Central memory CD8-positive, alpha-beta T cell (primary cell): ENCODE data around the gene RAB3C.

Source experiments
- ATAC-seq: fragments of 150-1000 bp; cut with Tn5 transposase; replicated peaks from 2 replicates; pipeline ENCODE4 v1.10.0; 2022; ENCODE audit warnings: mild to moderate bottlenecking, moderate FRiP score, moderate number of reproducible peaks; ENCODE audit not compliant: poor library complexity, severe bottlenecking; ENCODE audit errors: extremely low read depth
- DNase-seq, 2 donors: peaks; one replicate each; pipeline ENCODE4 v3.0.0; 2021; ENCODE audit warnings: low spot score in 2 of 2
- H3K27ac Mint-ChIP-seq: one replicate; pipeline ENCODE4 v1.8.0; 2022; ENCODE audit warnings: low read depth, mild to moderate bottlenecking, moderate library complexity, mixed read lengths
- H3K27me3 Mint-ChIP-seq: one replicate; pipeline ENCODE4 v1.8.0; 2022; ENCODE audit warnings: mixed read lengths
- H3K36me3 Mint-ChIP-seq: one replicate; pipeline ENCODE4 v1.8.0; 2022; ENCODE audit warnings: mild to moderate bottlenecking, moderate library complexity, mixed read lengths; ENCODE audit not compliant: insufficient read depth
- H3K4me1 Mint-ChIP-seq: one replicate; pipeline ENCODE4 v1.8.0; 2022; ENCODE audit warnings: mixed read lengths
- H3K4me3 Mint-ChIP-seq: one replicate; pipeline ENCODE4 v1.8.0; 2022; ENCODE audit warnings: mild to moderate bottlenecking, moderate library complexity, mixed read lengths
- H3K9me3 Mint-ChIP-seq: one replicate; pipeline ENCODE4 v1.8.0; 2022; ENCODE audit warnings: mixed read lengths

RAB3C gene

DNA sequence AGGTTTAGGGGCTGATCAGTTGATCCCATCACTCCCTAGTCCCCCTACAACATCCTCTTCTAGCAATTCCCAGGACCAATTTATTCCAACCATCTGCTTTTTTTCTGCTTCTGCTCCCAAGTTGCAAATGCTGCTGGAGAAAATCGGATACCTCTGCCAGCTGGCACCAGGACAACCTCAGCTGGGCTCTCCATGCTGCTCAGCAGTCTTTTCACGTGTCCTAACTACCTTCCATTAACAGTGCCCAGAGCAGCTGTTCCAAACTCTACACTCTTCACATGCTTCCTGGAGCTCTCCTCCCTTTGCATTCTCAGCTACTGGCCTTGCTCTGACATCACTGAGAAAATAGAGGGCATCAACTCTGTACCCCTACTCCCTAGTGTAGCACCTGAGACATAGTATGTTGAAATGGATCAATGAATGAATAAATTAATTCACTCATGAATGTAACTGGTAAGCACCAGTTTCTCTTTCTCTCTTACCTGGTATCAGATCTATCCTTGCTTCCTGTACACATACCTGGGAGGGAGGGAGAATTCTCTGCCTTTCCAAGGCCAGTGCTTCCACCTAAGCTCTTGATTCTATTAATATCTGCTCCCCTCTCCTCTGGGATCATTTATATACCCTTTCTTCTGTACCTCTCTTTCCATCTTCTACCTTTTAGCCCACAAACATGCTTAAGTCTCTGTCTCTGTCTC lies 191.0 kb downstream of the RAB3C start:
- H3K4me3 Mint-ChIP-seq: no peak overlapping the region
- no peaks in the 10 kb centered on the region for H3K9me3 Mint-ChIP-seq
- H3K27me3 Mint-ChIP-seq: no peaks in the 10 kb centered on the region
- DNase-seq (no peak), ATAC-seq (no peak)
- no peak overlapping the region for H3K27ac Mint-ChIP-seq
- no peaks in the 10 kb centered on the region for H3K36me3 Mint-ChIP-seq
- no peaks in the 10 kb centered on the region for H3K4me1 Mint-ChIP-seq

DNA sequence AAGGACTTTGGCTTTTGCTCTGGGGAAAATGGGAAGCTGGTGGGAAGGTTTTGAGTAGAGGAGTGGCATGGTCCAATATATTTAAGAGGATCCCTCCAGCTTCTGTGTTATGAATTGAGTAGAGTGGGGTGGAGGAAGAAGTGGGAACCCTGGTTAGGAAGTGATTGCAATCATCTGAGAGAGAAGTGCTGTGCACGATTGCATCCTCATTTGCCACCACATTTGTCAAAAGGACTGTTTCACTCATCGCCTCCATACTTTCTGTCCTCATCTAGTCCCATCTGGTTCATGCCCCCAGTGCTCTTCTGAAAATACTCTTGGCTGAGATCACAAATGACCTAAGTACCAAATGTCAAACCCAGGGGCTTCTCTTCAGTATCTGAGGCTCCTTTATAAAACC lies 192.1 kb downstream of the RAB3C start:
- Mint-ChIP-seq H3K27me3 (peaks cover 6% of the 10 kb centered on the region), H3K4me1 (no peaks in the 10 kb centered on the region), H3K27ac (no peak overlapping the region), H3K9me3 (no peaks in the 10 kb centered on the region), H3K4me3 (no peak overlapping the region), H3K36me3 (no peaks in the 10 kb centered on the region)
- no peak for DNase-seq
- ATAC-seq: no peak

DNA sequence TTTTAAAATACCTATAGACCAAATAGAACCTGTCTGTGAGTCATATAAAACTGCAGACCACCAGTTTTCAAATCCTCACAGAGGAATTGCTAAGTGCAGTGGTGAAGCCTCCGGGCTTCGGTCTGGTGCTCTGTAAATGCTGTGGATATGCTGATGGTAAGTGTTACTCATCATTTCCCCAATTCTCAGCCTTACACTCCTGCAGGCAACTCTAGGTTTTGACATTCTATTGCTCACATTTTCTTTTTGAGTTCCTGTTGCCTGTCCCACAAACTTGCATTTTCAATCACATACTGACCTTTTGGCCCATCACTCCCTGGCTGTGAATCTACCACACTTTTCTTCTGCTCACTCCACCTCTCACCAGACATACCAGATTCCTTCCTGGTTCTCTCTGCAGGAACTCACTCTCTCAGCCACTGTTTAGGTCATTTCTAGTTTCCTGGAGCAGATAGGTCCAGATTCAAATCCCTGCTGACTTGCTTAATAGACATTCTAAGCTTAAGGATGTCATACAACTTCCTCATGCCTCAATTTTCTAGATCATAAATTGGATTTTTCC lies 192.9 kb downstream of the RAB3C start:
- ATAC-seq (no peak), DNase-seq (no peak)
- no peaks in the 10 kb centered on the region for H3K4me1 Mint-ChIP-seq
- no peaks in the 10 kb centered on the region for H3K9me3 Mint-ChIP-seq
- no peaks in the 10 kb centered on the region for H3K36me3 Mint-ChIP-seq
- no peak overlapping the region for H3K4me3 Mint-ChIP-seq
- no peak overlapping the region for H3K27ac Mint-ChIP-seq
- H3K27me3 Mint-ChIP-seq: peaks cover 8% of the 10 kb centered on the region

DNA sequence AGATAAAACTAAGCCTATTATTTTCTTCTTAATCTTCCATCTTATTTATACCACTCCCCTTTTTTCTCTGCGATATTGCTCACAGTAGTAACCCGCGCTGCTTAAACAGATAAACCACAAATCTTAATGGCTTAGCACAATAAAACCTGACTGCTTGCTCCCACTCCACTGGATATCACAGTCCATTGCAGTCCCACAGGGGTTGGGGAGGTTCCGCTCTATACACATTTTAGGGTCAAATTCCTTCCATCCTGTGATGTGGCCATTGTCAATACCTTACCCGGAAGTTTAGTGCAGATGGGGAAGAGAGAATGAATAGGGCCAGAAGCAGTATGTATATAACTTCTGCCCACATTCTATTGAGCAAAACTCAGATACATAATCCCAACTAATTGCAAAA lies 193.7 kb downstream of the RAB3C start:
- Mint-ChIP-seq H3K4me3 (no peak overlapping the region), H3K4me1 (no peaks in the 10 kb centered on the region)

DNA sequence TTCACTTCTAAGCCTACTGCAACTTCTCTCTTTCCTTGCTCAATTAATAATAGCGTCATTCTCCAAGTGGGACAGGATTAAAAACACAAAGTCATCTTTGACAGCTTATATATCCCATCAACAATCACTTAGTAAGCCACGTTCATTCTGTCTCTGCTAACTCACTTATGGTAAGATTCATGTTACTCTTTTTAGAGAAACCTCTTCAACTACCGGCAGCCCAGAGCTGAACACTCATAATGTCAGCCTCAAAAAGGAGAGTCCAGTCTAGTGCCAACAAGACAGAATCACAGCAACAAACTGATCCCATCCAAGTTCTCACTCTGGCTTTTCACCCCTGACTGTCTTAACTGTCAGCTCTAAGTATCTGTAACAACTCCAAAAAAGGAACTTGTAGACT lies 196.0 kb downstream of the RAB3C start:
- no peak for DNase-seq
- peaks cover 8% of the 10 kb centered on the region for H3K27me3 Mint-ChIP-seq
- no peaks in the 10 kb centered on the region for H3K4me1 Mint-ChIP-seq
- no peak for ATAC-seq
- no peak overlapping the region for H3K27ac Mint-ChIP-seq
- H3K36me3 Mint-ChIP-seq: no peaks in the 10 kb centered on the region
- no peaks in the 10 kb centered on the region for H3K9me3 Mint-ChIP-seq
- no peak overlapping the region for H3K4me3 Mint-ChIP-seq

More for the DNA sequence above, 193.7 kb downstream of the RAB3C start:
- Mint-ChIP-seq H3K27me3 (peaks cover 8% of the 10 kb centered on the region), H3K27ac (no peak overlapping the region), H3K36me3 (no peaks in the 10 kb centered on the region), H3K9me3 (no peaks in the 10 kb centered on the region)
- ATAC-seq (no peak), DNase-seq (no peak)

DNA sequence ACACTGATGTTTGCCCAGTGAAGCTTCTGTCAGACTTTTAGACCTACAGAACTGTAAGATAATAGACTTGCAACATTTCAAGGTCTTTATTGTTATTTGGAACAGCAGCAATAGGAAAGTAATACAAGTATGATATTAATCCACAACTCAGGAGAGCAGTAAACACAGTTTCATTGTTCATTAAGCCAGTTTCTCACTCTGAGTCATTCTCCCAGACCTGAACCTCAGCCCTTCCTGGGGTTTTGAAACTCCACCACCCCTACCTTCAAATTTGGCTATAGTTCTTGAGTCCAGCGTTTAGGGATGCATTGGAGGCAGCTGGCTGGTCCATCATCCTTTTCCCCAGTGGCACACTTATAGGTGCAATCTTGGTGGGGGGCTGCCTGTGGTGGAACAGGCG lies 203.2 kb downstream of the RAB3C start:
- H3K4me3 Mint-ChIP-seq: no peak overlapping the region
- H3K9me3 Mint-ChIP-seq: no peaks in the 10 kb centered on the region
- no peaks in the 10 kb centered on the region for H3K4me1 Mint-ChIP-seq
- H3K27me3 Mint-ChIP-seq: peaks cover 51% of the 10 kb centered on the region
- H3K27ac Mint-ChIP-seq: no peak overlapping the region
- no peak for ATAC-seq
- no peak for DNase-seq
- H3K36me3 Mint-ChIP-seq: no peaks in the 10 kb centered on the region

DNA sequence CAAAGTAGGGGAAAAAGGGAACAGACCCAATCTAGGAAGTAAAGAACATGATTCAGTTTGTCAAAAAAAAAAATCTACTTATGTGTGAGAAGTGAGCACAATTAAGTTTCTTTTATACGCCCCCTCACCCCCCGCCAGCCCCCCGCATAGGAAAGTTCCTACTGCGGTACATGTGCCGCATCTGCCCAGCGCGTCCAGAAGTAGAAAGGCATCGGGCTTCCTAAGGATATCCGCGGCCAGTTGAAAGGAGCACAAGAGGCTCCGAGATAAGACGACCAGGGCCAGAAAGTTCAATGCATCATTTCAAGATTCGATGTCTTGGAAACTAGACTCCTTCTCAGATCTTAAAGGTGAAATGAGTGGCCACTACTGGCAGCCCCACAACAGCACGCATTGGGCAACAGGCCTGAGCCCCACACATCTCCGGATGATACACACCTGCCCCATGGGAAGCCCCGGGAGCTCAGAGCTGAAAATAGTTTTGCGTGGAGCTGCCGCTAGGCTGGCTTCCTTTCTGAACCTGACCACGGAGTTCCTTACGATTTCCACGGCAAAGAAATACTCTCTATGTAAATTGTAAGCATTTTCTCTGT lies 203.9 kb downstream of the RAB3C start:
- no peak for DNase-seq
- no peak overlapping the region for H3K27ac Mint-ChIP-seq
- no peaks in the 10 kb centered on the region for H3K36me3 Mint-ChIP-seq
- no peaks in the 10 kb centered on the region for H3K4me1 Mint-ChIP-seq
- H3K27me3 Mint-ChIP-seq: peaks cover 58% of the 10 kb centered on the region
- H3K9me3 Mint-ChIP-seq: no peaks in the 10 kb centered on the region
- ATAC-seq: no peak
- no peak overlapping the region for H3K4me3 Mint-ChIP-seq

DNA sequence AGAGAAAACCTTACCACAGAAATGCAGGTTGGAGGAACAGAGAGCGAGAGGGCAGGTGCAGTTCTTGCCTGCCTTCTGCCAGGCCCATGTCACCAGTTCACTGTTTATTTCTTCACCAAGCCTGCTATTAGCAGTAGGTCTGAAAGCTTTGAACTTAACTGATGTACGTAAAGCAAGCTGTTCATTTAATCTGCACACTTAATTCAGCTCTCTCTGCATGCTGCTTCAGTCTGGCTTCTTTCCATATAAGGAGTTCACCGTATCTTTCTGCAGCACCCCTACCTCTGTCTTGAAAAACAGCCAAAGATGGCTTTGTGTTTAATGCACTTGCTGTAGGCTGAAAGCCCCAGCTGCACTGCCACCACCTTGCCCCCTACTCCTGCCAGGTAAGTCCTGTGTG lies 205.1 kb downstream of the RAB3C start:
- Mint-ChIP-seq H3K4me1 (no peaks in the 10 kb centered on the region), H3K27me3 (peaks cover 67% of the 10 kb centered on the region), H3K4me3 (no peak overlapping the region), H3K36me3 (no peaks in the 10 kb centered on the region), H3K9me3 (no peaks in the 10 kb centered on the region), H3K27ac (no peak overlapping the region)
- ATAC-seq (no peak), DNase-seq (no peak)

DNA sequence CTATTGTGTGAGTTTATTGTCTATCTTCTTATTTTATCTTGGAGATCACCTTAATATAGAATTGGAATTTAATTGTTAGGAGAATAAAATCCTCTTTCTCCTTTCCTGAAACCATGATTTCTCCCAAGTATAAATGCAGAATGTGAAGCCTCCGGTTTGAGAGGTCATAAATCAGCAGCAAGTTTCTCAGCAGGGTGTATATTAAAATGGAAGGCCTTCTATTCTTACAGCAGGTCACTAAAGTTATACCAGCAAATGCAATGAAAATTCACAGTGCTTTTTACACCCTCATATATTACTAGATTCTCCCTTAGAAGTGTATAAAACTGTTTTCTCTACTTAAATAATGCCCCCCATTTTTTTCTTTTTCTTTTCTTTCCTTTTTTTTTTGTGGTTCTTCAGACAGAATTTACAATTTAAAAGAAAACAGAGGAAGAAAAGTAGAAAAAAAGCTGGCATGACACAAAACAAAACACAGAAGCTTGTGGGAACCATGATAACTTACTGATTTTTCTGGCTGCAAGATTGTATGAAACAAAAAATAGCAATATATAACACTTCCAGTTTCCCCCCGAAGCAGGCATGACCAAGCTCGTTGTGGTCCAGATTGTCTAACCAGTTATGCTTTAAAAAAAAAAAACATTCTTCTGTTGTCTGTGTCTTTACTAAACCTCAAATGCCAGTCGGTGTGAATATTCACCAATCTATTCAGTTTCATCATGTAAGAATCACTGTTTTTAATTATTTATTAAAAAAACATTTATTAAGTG lies 211.2 kb downstream of the RAB3C start:
- H3K4me1 Mint-ChIP-seq: no peaks in the 10 kb centered on the region
- H3K27ac Mint-ChIP-seq: no peak overlapping the region
- H3K36me3 Mint-ChIP-seq: no peaks in the 10 kb centered on the region
- H3K4me3 Mint-ChIP-seq: no peak overlapping the region
- peaks cover 59% of the 10 kb centered on the region for H3K27me3 Mint-ChIP-seq
- no peaks in the 10 kb centered on the region for H3K9me3 Mint-ChIP-seq
- ATAC-seq (no peak), DNase-seq (no peak)

DNA sequence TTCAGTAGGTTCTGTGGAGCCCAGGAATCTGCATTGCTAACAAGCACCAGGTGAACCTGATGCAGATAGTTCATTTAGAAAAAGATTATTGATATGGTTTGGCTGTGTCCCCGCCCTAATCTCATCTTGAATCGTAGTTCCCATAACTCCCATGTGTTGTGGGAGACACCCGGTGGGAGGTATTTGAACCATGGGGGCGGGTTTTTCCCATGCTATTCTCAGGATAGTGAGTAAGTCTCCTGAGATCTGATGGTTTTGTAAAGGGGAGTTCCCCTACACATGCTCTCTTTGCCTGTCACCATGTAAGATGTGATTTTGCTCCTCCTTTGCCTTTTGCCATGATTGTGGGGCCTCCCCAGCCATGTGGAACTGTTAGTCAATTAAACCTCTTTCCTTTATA lies 212.0 kb downstream of the RAB3C start:
- H3K9me3 Mint-ChIP-seq: no peaks in the 10 kb centered on the region
- no peak for ATAC-seq
- H3K4me1 Mint-ChIP-seq: no peaks in the 10 kb centered on the region
- H3K4me3 Mint-ChIP-seq: no peak overlapping the region
- H3K27me3 Mint-ChIP-seq: peaks cover 55% of the 10 kb centered on the region
- H3K27ac Mint-ChIP-seq: no peak overlapping the region
- no peaks in the 10 kb centered on the region for H3K36me3 Mint-ChIP-seq
- DNase-seq: no peak

DNA sequence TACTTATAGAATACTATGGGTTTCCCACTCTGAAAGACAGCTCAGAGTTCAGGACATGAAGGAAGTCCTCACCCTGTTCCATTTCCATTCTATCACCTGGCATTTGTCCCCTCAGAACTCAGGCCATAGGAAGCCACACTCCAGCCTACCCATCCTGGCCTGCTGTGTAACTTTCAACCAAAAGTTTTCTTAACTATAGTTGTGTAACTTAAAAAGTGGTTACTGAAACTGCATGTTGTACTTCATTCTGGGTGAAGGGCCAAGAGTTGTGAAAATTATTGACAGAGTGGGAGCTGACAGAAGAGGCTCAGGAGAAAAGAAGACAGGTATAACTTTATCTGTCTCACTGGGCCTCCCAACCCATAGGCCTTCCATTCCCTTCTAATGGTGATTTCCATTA lies 212.5 kb downstream of the RAB3C start:
- no peak for ATAC-seq
- H3K9me3 Mint-ChIP-seq: no peaks in the 10 kb centered on the region
- no peaks in the 10 kb centered on the region for H3K36me3 Mint-ChIP-seq
- H3K27ac Mint-ChIP-seq: no peak overlapping the region
- no peak for DNase-seq
- peaks cover 51% of the 10 kb centered on the region for H3K27me3 Mint-ChIP-seq
- H3K4me1 Mint-ChIP-seq: no peaks in the 10 kb centered on the region
- H3K4me3 Mint-ChIP-seq: no peak overlapping the region

DNA sequence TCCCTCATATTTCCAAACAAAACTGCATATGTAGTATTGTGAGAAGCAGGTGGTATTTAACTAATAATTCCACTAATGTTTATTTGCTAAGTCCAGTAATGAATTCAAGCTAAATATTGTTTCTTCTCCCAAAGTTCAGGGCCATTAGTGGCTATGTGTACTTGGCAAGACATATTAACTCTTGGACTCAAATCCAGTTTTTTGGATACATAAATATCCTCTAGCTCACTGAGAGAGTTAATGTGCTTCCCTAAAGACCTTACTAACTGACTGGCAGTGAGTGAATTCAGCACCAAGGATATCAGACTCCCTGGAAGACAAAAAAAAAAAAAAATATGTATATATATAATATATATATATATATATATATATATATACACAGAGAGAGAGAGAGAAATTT lies 214.1 kb downstream of the RAB3C start:
- no peaks in the 10 kb centered on the region for H3K36me3 Mint-ChIP-seq
- no peak overlapping the region for H3K27ac Mint-ChIP-seq
- DNase-seq (no peak), ATAC-seq (no peak)
- H3K4me1 Mint-ChIP-seq: no peaks in the 10 kb centered on the region
- no peaks in the 10 kb centered on the region for H3K9me3 Mint-ChIP-seq
- peaks cover 44% of the 10 kb centered on the region for H3K27me3 Mint-ChIP-seq
- no peak overlapping the region for H3K4me3 Mint-ChIP-seq

DNA sequence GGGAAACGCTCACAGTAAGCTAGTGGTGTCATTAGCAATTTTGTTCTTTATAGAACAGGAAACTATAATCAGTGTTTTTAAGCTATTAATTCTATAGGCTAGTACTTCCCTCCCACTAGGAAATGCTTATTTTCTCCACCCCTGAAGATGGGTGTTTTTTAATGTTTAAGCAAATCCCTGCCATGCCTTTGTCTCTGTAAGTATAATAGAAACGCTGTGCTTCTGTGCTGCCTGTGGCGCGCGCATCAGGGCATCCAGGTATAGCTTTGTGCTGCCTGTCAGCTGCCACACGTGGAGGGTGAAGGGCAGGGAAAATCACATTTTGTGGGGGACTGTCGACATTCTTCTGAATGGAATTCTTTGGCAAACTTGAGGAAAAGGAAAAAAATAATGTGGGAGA lies 217.5 kb downstream of the RAB3C start:
- no peaks in the 10 kb centered on the region for H3K9me3 Mint-ChIP-seq
- no peaks in the 10 kb centered on the region for H3K4me1 Mint-ChIP-seq
- no peak for DNase-seq
- no peaks in the 10 kb centered on the region for H3K36me3 Mint-ChIP-seq
- no peak overlapping the region for H3K27ac Mint-ChIP-seq
- ATAC-seq: no peak
- no peak overlapping the region for H3K4me3 Mint-ChIP-seq
- peaks cover 28% of the 10 kb centered on the region for H3K27me3 Mint-ChIP-seq
